ENCODE results near the gene RAB27B.

RAB27B gene

DNA sequence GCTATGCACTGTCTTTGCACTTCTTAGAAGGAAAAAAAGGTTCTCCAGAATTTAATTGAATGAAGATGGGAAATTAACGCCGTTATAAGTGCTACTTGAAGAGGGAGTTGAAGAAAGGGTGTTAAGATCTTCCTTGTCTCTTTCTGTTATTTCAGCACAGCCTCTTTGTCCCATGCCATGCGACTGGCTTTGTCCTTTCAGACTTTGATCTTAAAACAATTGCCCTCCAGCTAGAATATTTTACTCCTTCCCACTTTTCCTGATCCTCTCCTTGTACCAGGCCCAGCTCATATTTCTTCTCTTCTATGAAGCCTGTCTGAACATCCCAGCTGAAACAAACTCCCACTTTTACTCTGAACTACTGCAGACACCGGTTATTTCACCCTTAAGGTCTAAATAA lies 51.4 kb downstream of the RAB27B start:
- Histone ChIP-seq H3K27me3 (replicated peaks; ENCODE audit: control insufficient read depth, insufficient read depth, low read length) (no peaks in the 10 kb centered on the region), H3K36me3 (ENCODE audit: control insufficient read depth, insufficient read depth, low read length) (no peaks in the 10 kb centered on the region), H3K4me3 (replicated peaks; ENCODE audit: low read depth, low read length) (no peak overlapping the region)
- DNase-seq (ENCODE audit: extremely low read depth, insufficient read length) = no peak
- TF ChIP-seq, protein P1, sequence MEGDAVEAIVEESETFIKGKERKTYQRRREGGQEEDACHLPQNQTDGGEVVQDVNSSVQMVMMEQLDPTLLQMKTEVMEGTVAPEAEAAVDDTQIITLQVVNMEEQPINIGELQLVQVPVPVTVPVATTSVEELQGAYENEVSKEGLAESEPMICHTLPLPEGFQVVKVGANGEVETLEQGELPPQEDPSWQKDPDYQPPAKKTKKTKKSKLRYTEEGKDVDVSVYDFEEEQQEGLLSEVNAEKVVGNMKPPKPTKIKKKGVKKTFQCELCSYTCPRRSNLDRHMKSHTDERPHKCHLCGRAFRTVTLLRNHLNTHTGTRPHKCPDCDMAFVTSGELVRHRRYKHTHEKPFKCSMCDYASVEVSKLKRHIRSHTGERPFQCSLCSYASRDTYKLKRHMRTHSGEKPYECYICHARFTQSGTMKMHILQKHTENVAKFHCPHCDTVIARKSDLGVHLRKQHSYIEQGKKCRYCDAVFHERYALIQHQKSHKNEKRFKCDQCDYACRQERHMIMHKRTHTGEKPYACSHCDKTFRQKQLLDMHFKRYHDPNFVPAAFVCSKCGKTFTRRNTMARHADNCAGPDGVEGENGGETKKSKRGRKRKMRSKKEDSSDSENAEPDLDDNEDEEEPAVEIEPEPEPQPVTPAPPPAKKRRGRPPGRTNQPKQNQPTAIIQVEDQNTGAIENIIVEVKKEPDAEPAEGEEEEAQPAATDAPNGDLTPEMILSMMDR (IDR thresholded peaks at IDR 0.05; ENCODE audit: insufficient read depth, low read length, poor library complexity, severe bottlenecking) = no peak

DNA sequence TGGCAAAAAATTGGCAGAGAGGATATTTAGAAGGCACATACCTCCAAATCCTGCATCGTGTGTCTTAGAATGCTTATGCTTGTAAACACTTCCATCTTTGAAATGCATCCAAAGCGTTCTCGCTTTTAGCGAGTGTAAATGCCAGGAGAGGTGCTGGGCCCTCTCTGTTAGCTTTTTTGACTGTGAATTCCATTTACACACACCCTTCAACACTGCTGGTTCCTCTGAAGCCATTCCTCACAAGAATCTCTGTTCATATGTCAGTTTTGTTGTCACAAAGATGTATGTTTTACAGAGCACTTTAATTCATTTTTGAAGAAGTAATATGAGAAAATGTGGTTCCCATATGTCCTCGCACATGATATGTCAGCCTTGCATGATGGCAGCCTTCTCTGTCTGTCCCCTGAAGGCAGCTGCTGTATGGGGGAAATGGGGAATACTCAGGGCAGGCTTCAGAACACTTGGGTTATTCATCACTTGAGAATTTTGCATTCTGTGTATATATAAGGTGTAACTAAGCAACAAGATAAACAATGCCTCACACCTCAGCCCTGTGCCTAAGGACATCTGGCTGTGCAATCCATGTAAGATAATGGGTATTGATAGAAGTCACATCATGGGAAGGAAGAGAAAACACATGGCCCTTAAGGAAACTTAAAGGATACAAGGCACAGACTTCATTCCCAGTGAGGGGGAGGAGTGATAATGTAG lies 52.3 kb downstream of the RAB27B start:
- Histone ChIP-seq H3K27me3 (replicated peaks; ENCODE audit: control insufficient read depth, insufficient read depth, low read length) (no peaks in the 10 kb centered on the region), H3K36me3 (ENCODE audit: control insufficient read depth, insufficient read depth, low read length) (no peaks in the 10 kb centered on the region), H3K4me3 (replicated peaks; ENCODE audit: low read depth, low read length) (no peak overlapping the region)
- no peak for DNase-seq (ENCODE audit: extremely low read depth, insufficient read length)
- TF ChIP-seq, protein P1 (IDR thresholded peaks at IDR 0.05; ENCODE audit: insufficient read depth, low read length, poor library complexity, severe bottlenecking) = no peak

DNA sequence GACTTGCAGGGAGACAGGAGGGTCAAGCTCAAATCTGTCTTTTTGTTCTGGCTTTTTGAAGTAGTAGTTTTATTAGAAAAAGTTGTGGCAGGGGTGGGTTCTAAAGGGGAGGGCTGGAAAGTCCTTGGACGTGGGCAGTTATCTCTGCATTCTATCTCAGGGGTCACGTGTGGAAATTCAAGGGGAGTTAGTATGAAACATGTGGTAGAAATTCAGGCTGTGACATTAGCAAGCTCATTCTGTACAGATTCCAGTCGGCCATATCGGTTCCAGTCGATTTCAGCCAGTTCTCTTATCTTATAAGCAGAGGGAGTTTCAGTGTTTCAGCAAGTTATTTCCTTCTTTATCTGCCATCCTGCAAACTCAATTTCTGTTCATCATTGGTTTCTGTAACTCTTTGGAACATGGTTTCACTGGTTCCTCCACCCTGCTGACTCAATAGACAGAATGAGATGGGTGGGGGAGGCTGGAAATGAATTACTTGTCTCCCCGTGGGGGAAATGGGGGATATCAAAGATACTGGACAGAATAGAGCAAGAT lies 53.0 kb downstream of the RAB27B start:
- H3K36me3 ChIP-seq (ENCODE audit: control insufficient read depth, insufficient read depth, low read length) = no peaks in the 10 kb centered on the region
- H3K27me3 ChIP-seq (replicated peaks; ENCODE audit: control insufficient read depth, insufficient read depth, low read length) = no peaks in the 10 kb centered on the region
- no peak for DNase-seq (ENCODE audit: extremely low read depth, insufficient read length)
- TF ChIP-seq, protein P1 (IDR thresholded peaks at IDR 0.05; ENCODE audit: insufficient read depth, low read length, poor library complexity, severe bottlenecking) = no peak
- no peak overlapping the region for H3K4me3 ChIP-seq (replicated peaks; ENCODE audit: low read depth, low read length)

DNA sequence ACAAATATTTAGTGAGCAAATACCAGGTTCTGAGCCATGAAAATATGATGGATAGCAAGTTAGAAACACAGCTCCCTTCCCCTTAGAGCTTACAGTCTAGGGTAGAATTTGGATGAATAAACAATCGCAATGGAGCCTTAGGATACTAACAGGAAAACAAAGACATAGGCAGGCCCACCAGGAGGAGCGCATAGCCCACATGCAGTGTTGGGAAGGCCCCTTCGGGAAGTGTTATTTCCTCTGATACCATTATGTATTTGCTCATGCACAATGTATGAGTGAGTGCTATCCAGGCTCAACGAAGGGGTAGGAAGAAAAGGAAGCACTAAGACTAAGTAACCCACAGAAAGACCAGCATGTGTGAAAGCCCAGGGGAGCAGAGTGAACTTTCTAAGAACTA lies 54.0 kb downstream of the RAB27B start:
- TF ChIP-seq, protein P1 (IDR thresholded peaks at IDR 0.05; ENCODE audit: insufficient read depth, low read length, poor library complexity, severe bottlenecking) = no peak

DNA sequence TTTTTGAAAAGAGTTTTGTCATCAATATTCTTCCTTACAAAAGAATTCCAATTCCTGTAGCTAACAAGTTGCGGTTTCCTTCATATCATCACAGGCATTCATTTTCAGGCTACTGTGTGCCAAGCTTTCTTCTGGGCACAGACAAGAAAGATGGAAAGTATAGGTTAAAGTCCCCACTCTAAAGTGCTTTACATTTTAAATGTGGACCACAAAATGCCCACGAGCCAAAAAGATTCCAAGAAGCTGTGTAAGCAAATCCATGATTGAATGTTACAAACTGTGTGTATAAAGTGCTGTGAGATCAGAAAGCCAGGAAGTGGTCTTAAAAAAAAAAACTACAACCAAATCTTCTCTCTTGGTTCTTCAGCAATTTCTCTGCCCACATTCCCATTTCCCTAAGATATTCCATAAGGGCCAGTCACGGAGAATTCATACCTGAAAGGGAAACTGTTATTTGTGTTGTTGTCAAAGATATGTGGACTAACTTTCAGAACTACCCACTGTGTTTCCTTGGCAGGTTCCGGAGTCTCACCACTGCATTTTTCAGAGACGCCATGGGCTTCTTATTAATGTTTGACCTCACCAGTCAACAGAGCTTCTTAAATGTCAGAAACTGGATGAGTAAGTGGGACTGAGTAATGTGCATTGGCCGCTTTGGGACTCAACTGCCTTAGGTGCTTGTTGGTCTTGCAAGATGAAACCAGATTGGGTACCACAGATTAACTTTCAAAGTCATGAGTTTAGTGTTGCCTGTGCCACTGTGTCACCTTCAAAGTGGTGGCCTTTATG lies 55.7 kb downstream of the RAB27B start:
- H3K27me3 ChIP-seq (replicated peaks; ENCODE audit: control insufficient read depth, insufficient read depth, low read length) = no peaks in the 10 kb centered on the region
- TF ChIP-seq, protein P1 (IDR thresholded peaks at IDR 0.05; ENCODE audit: insufficient read depth, low read length, poor library complexity, severe bottlenecking) = no peak
- no peak for DNase-seq (ENCODE audit: extremely low read depth, insufficient read length)

More for the DNA sequence above, 54.0 kb downstream of the RAB27B start:
- DNase-seq (ENCODE audit: extremely low read depth, insufficient read length) = no peak
- H3K27me3 ChIP-seq (replicated peaks; ENCODE audit: control insufficient read depth, insufficient read depth, low read length) = no peaks in the 10 kb centered on the region
- no peak overlapping the region for H3K4me3 ChIP-seq (replicated peaks; ENCODE audit: low read depth, low read length)
- H3K36me3 ChIP-seq (ENCODE audit: control insufficient read depth, insufficient read depth, low read length) = no peaks in the 10 kb centered on the region

More for the DNA sequence above, 55.7 kb downstream of the RAB27B start:
- Histone ChIP-seq H3K36me3 (ENCODE audit: control insufficient read depth, insufficient read depth, low read length) (no peaks in the 10 kb centered on the region), H3K4me3 (replicated peaks; ENCODE audit: low read depth, low read length) (no peak overlapping the region)
